ENCODE data around the gene TSPAN8. TPM values are rescaled to one million over a fixed set of nuclear protein-coding genes. Genes with fewer than 3 reads are reported as not detected.

Gene TSPAN8
- total RNA-seq, 1 donor from 2014 or later: 2.9 TPM

- Histone ChIP-seq H3K27ac (no peak overlapping the region), H3K27me3 (no peaks in the 10 kb centered on the region), H3K36me3 (no peaks in the 10 kb centered on the region), H3K4me3 (no peak overlapping the region), H3K4me1 (no peaks in the 10 kb centered on the region), H3K9me3 (no peaks in the 10 kb centered on the region)
- intact Hi-C loops (cut with DNase I): loop anchor here (5.0 kb wide), 1 partner anchor 1752 kb away; no protein-coding TSS in a partner anchor
- TF ChIP-seq CTCF (IDR thresholded peaks at IDR 0.05) (no peak), POLR2AphosphoS5 (IDR thresholded peaks at IDR 0.05; ENCODE audit: insufficient read depth in 1 of 2, low read depth in 1 of 2) (no peak), POLR2A (IDR thresholded peaks at IDR 0.05) (no peak)
- no peak for DNase-seq (ENCODE audit: extremely low spot score in 2 of 2)
Measured at GRCh38 chr12:71194657-71195056, 36.9 kb upstream of the TSPAN8 start.

- H3K9me3 ChIP-seq: no peaks in the 10 kb centered on the region
- H3K36me3 ChIP-seq: no peaks in the 10 kb centered on the region
- H3K4me1 ChIP-seq: no peaks in the 10 kb centered on the region
- no peak for DNase-seq (ENCODE audit: extremely low spot score in 2 of 2)
- TF ChIP-seq CTCF (IDR thresholded peaks at IDR 0.05) (no peak), POLR2AphosphoS5 (IDR thresholded peaks at IDR 0.05; ENCODE audit: insufficient read depth in 1 of 2, low read depth in 1 of 2) (no peak), POLR2A (IDR thresholded peaks at IDR 0.05) (no peak)
- H3K27ac ChIP-seq: no peak overlapping the region
- intact Hi-C loops (cut with DNase I): loop anchor here (5.0 kb wide), 1 partner anchor 1751 kb away; no protein-coding TSS in a partner anchor
- no peaks in the 10 kb centered on the region for H3K27me3 ChIP-seq
- H3K4me3 ChIP-seq: no peak overlapping the region
Measured at GRCh38 chr12:71193041-71193440, 35.2 kb upstream of the TSPAN8 start.

- Histone ChIP-seq H3K4me3 (no peak overlapping the region), H3K9me3 (no peaks in the 10 kb centered on the region), H3K27me3 (no peaks in the 10 kb centered on the region), H3K36me3 (no peaks in the 10 kb centered on the region), H3K27ac (no peak overlapping the region), H3K4me1 (no peaks in the 10 kb centered on the region)
- no peak for TF ChIP-seq POLR2AphosphoS5 (IDR thresholded peaks at IDR 0.05; ENCODE audit: insufficient read depth in 1 of 2, low read depth in 1 of 2)
- TF ChIP-seq POLR2A (IDR thresholded peaks at IDR 0.05): no peak
- TF ChIP-seq CTCF (IDR thresholded peaks at IDR 0.05): no peak
- DNase-seq (ENCODE audit: extremely low spot score in 2 of 2): no peak
- intact Hi-C loops (cut with DNase I): loop anchor here (5.0 kb wide), 1 partner anchor 1749 kb away; no protein-coding TSS in a partner anchor
Measured at GRCh38 chr12:71191509-71192196, 33.9 kb upstream of the TSPAN8 start.

GRCh38 chr12:71190822-71191221 lies 33.0 kb upstream of the TSPAN8 start:
- intact Hi-C loops (cut with DNase I): loop anchor here (5.0 kb wide), 1 partner anchor 1749 kb away; no protein-coding TSS in a partner anchor
- no peak for DNase-seq (ENCODE audit: extremely low spot score in 2 of 2)
- no peaks in the 10 kb centered on the region for H3K27me3 ChIP-seq
- H3K4me1 ChIP-seq: no peaks in the 10 kb centered on the region
- no peak overlapping the region for H3K27ac ChIP-seq
- TF ChIP-seq CTCF (IDR thresholded peaks at IDR 0.05): no peak
- TF ChIP-seq POLR2AphosphoS5 (IDR thresholded peaks at IDR 0.05; ENCODE audit: insufficient read depth in 1 of 2, low read depth in 1 of 2): no peak
- no peak overlapping the region for H3K4me3 ChIP-seq
- no peaks in the 10 kb centered on the region for H3K36me3 ChIP-seq
- no peaks in the 10 kb centered on the region for H3K9me3 ChIP-seq

GRCh38 chr12:71187379-71187778 lies 29.6 kb upstream of the TSPAN8 start:
- TF ChIP-seq POLR2A (IDR thresholded peaks at IDR 0.05) (no peak), CTCF (IDR thresholded peaks at IDR 0.05) (no peak), POLR2AphosphoS5 (IDR thresholded peaks at IDR 0.05; ENCODE audit: insufficient read depth in 1 of 2, low read depth in 1 of 2) (no peak)
- Histone ChIP-seq H3K36me3 (no peaks in the 10 kb centered on the region), H3K4me3 (no peak overlapping the region), H3K27me3 (no peaks in the 10 kb centered on the region), H3K9me3 (no peaks in the 10 kb centered on the region), H3K4me1 (no peaks in the 10 kb centered on the region), H3K27ac (no peak overlapping the region)
- no peak for DNase-seq (ENCODE audit: extremely low spot score in 2 of 2)
- intact Hi-C loops (cut with DNase I): no loop called here
